B cell (primary cell): Measurements from ENCODE around the gene CACNG7. TPM values are rescaled to one million over a fixed set of nuclear protein-coding genes. Genes with fewer than 3 reads are reported as not detected.
A peak's percentile ranks its signal among the peaks of the same experiment; 100 is the strongest.

ENCODE experiments used
- ATAC-seq: fragments of 200-7000 bp; cut with Tn5 transposase; one replicate; pipeline ENCODE4 v1.10.0; 2021; ENCODE audit warnings: low read depth, mild to moderate bottlenecking, moderate number of reproducible peaks, moderate library complexity
- CTCF ChIA-PET: fragments of 350-600 bp; sonication (Branson Sonifier 250); formaldehyde crosslinking; loops from one replicate; lab custom pipeline; 2021; ENCODE audit warnings: antibody characterized with exemption, inconsistent platforms; lab: Charles Lee
- POLR2A ChIA-PET: fragments of 350-600 bp; sonication (Branson Sonifier 250); formaldehyde crosslinking; loops from one replicate; lab custom pipeline; 2021; ENCODE audit warnings: antibody characterized with exemption; lab: Charles Lee
- DNase-seq: peaks from one replicate; pipeline ENCODE4 v3.0.0; 2013
- H2AFZ ChIP-seq: 2 replicates; pipeline ENCODE4 v1.6.1; 2012; ENCODE audit warnings: mild to moderate bottlenecking, low read depth, low read length; ENCODE audit not compliant: insufficient read depth, poor library complexity, severe bottlenecking
- H3K27ac ChIP-seq, 2 donors: 1 replicate in 1 of 2; 2 replicates in 1 of 2; pipeline ENCODE4 v1.5.1; 2012 to 2013; ENCODE audit warnings: low read length in 2 of 2, mild to moderate bottlenecking in 2 of 2, moderate library complexity in 1 of 2
- H3K27me3 ChIP-seq, 4 experiments: fragments of 200-600 bp in 1 of 4; sonication (generic) in 1 of 4; replicated peaks in 1 of 4; 1 replicate in 2 of 4; 2 replicates in 2 of 4; pipeline versions ENCODE4 v1.6.1 to v1.7.0; 2013 to 2016; ENCODE audit warnings: low read length in 3 of 4, mild to moderate bottlenecking in 2 of 4, mixed read lengths in 1 of 4, moderate library complexity in 1 of 4; ENCODE audit not compliant: insufficient read depth in 4 of 4, control insufficient read depth in 3 of 4; ENCODE audit errors: control extremely low read depth in 1 of 4
- H3K36me3 ChIP-seq, 2 experiments: replicated peaks in 1 of 2; 1 replicate in 1 of 2; 2 replicates in 1 of 2; pipeline versions ENCODE4 v1.6.1 to v1.7.1; 2013; ENCODE audit warnings: low read length in 1 of 2; ENCODE audit not compliant: insufficient read depth in 2 of 2, control insufficient read depth in 1 of 2; ENCODE audit errors: control extremely low read depth in 1 of 2, extremely low read depth in 1 of 2
- H3K4me1 ChIP-seq, 2 donors: fragments of 200-600 bp in 1 of 2; sonication (generic) in 1 of 2; 1 replicate in 1 of 2; 2 replicates in 1 of 2; pipeline versions ENCODE4 v1.5.1 to v1.6.1; 2013 to 2017; ENCODE audit warnings: low read length in 2 of 2; ENCODE audit not compliant: control insufficient read depth in 2 of 2, insufficient read depth in 2 of 2
- H3K4me2 ChIP-seq: replicated peaks from 2 replicates; pipeline ENCODE3; 2012; ENCODE audit warnings: mild to moderate bottlenecking, low read depth, low read length; ENCODE audit not compliant: poor library complexity, severe bottlenecking
- H3K4me3 ChIP-seq, 5 experiments: fragments of 200-600 bp in 1 of 5; sonication (generic) in 1 of 5; 1 replicate in 3 of 5; 2 replicates in 2 of 5; pipeline versions ENCODE4 v1.5.1 to v1.7.0; 2011 to 2016; ENCODE audit warnings: low read length in 4 of 5, mild to moderate bottlenecking in 4 of 5, low read depth in 2 of 5, control low read depth in 1 of 5, moderate library complexity in 1 of 5; ENCODE audit not compliant: insufficient read depth in 1 of 5; ENCODE audit errors: control extremely low read depth in 1 of 5, extremely low read depth in 1 of 5
- H3K79me2 ChIP-seq: fragments of 200-600 bp; sonication (generic); one replicate; pipeline ENCODE4 v1.6.0; 2016; ENCODE audit warnings: low read length; ENCODE audit not compliant: control insufficient read depth, insufficient read depth
- H3K9ac ChIP-seq: fragments of 200-600 bp; sonication (generic); 2 replicates; pipeline ENCODE4 v1.6.1; 2017; ENCODE audit warnings: mild to moderate bottlenecking, low read length, moderate library complexity
- H3K9me3 ChIP-seq, 3 donors: one replicate each; pipeline versions ENCODE4 v1.6.1 to v1.7.1; 2013; ENCODE audit warnings: low read length in 2 of 3; ENCODE audit not compliant: control insufficient read depth in 2 of 3, insufficient read depth in 1 of 3; ENCODE audit errors: control extremely low read depth in 1 of 3
- H4K20me1 ChIP-seq: 2 replicates; pipeline ENCODE4 v1.6.0; 2012; ENCODE audit warnings: mild to moderate bottlenecking, low read length; ENCODE audit not compliant: insufficient read depth, control insufficient read depth, poor library complexity, severe bottlenecking
- H3K27ac Mint-ChIP-seq: one replicate; pipeline ENCODE4 v1.8.0; 2021; ENCODE audit warnings: mixed read lengths
- H3K27me3 Mint-ChIP-seq: one replicate; pipeline ENCODE4 v1.8.0; 2021; ENCODE audit warnings: mixed read lengths
- H3K4me1 Mint-ChIP-seq: one replicate; pipeline ENCODE4 v1.8.0; 2021; ENCODE audit warnings: mixed read lengths
- H3K4me3 Mint-ChIP-seq: one replicate; pipeline ENCODE4 v1.8.0; 2021; ENCODE audit warnings: mixed read lengths
- H3K9me3 Mint-ChIP-seq: one replicate; pipeline ENCODE4 v1.8.0; 2022; ENCODE audit warnings: mixed read lengths; ENCODE audit not compliant: insufficient read depth
- EZH2 ChIP-seq: IDR thresholded peaks from 2 replicates; pipeline ENCODE4 v1.6.1; 2012; ENCODE audit warnings: borderline replicate concordance, low read depth, mild to moderate bottlenecking, moderate library complexity, low read length; ENCODE audit not compliant: insufficient read depth, poor library complexity, severe bottlenecking
- WGBS: methylation state at CpG from one replicate; pipeline ENCODE4 v1.1.5; 2013; ENCODE audit warnings: missing lambda C conversion rate; ENCODE audit not compliant: insufficient coverage; 5-methylcytosine and 5-hydroxymethylcytosine counted together
- intact Hi-C: fragments of 100-400 bp; cut with micrococcal nuclease; formaldehyde crosslinking; loops from one replicate; pipeline ENCODE4 v1.10.0; 2022
- polyA plus RNA-seq: library from polyadenylated mRNA; depleted of rRNA; stranded (reverse); fragments of >200 nt; gene quantifications from 2 replicates; pipeline ENCODE4 v1.2.3, GENCODE V29; 2012
- total RNA-seq, 2 donors: library from RNA; stranded (reverse); fragments of 120-200 nt in 1 of 2; gene quantifications; 1 replicate in 1 of 2; 2 replicates in 1 of 2; pipeline versions ENCODE4 v1.2.3 to v1.2.4, GENCODE V29; 2013 to 2022
- TF ChIP-seq, protein P1 (sequence below): fragments of 200-600 bp; IDR thresholded peaks from one replicate; pipeline ENCODE4 v1.8.0; 2022; ENCODE audit warnings: antibody characterized with exemption, mild to moderate bottlenecking

CACNG7 gene
- total and polyA plus RNA-seq, 2 donors (not counting 1 experiment from before 2014, with no cell fraction given) = not detected

DNA sequence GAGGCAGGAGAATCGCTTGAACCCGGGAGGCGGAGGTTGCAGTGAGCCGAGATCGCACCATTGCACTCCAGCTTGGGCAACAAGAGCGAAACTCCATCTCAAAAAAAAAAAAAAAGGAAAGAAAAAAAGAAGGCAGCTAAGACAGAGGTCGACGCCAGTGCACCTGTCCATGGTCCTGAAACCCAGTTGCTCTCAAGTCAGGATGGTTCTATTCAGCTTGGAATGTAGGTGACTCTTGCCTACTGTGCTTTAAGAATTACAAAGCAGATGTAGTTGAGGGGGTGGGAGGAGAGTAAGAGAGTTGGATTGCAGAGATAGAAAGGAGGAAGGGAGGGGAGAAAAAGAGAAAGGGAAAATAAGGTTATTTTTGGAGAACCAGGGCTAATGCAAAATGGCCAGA is 18.7 kb downstream of the CACNG7 start:
- DNase-seq (peak; percentile 41), ATAC-seq (no peak)
- no peaks in the 10 kb centered on the region for H3K79me2 ChIP-seq
- H4K20me1 ChIP-seq = no peaks in the 10 kb centered on the region
- Mint-ChIP-seq H3K27ac (no peak overlapping the region), H3K9me3 (peaks cover 2% of the 10 kb centered on the region), H3K27me3 (peaks cover 5% of the 10 kb centered on the region), H3K4me1 (no peaks in the 10 kb centered on the region), H3K4me3 (no peak overlapping the region)
- no peak overlapping the region for H3K4me3 ChIP-seq
- H3K36me3 ChIP-seq = no peaks in the 10 kb centered on the region
- WGBS = 20% methylated on average over 2 of the region's 8 CpGs
- H3K27me3 ChIP-seq = no peaks in the 10 kb centered on the region
- no peak for TF ChIP-seq EZH2
- TF ChIP-seq, protein P1, sequence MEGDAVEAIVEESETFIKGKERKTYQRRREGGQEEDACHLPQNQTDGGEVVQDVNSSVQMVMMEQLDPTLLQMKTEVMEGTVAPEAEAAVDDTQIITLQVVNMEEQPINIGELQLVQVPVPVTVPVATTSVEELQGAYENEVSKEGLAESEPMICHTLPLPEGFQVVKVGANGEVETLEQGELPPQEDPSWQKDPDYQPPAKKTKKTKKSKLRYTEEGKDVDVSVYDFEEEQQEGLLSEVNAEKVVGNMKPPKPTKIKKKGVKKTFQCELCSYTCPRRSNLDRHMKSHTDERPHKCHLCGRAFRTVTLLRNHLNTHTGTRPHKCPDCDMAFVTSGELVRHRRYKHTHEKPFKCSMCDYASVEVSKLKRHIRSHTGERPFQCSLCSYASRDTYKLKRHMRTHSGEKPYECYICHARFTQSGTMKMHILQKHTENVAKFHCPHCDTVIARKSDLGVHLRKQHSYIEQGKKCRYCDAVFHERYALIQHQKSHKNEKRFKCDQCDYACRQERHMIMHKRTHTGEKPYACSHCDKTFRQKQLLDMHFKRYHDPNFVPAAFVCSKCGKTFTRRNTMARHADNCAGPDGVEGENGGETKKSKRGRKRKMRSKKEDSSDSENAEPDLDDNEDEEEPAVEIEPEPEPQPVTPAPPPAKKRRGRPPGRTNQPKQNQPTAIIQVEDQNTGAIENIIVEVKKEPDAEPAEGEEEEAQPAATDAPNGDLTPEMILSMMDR = no peak
- no peaks in the 10 kb centered on the region for H3K4me1 ChIP-seq
- no peak overlapping the region for H2AFZ ChIP-seq
- ChIA-PET POLR2A (no interaction called here), CTCF (no interaction called here)
- peaks cover 0 to 10% (median 0%) of the 10 kb centered on the region in 3 donors for H3K9me3 ChIP-seq
- no peak overlapping the region for H3K9ac ChIP-seq
- intact Hi-C loops = no loop called here
- no peak overlapping the region for H3K4me2 ChIP-seq
- no peak overlapping the region for H3K27ac ChIP-seq

DNA sequence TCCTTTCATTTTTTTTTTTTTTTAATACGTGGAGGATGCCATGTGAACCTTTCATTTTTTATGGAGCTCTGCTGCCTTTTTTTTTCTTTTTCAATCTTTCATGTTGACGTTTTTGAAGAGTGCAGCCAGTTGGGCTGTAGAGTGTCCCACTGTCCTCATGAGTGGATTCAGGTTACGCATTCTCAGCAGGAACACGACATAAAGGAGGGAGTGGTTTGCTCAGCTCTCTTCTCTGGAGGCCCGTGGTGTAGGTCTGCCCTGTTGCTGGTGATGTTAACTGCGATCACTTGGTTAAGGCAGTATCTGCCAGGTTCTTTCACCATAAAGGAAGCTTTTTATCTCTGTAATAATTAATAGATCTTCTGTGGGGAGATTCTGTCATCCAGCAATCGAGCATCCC is 27.0 kb downstream of the CACNG7 start:
- H3K27me3 ChIP-seq = peaks cover 0 to 5% (median 1%) of the 10 kb centered on the region in 4 experiments
- H4K20me1 ChIP-seq = no peaks in the 10 kb centered on the region
- no peaks in the 10 kb centered on the region for H3K4me1 ChIP-seq
- DNase-seq = no peak
- peaks cover 2% of the 10 kb centered on the region for H3K9me3 Mint-ChIP-seq
- no peaks in the 10 kb centered on the region for H3K79me2 ChIP-seq
- H3K27ac Mint-ChIP-seq = no peak overlapping the region
- no peak overlapping the region for H3K9ac ChIP-seq
- H3K4me3 Mint-ChIP-seq = no peak overlapping the region
- intact Hi-C loops = no loop called here
- H3K4me3 ChIP-seq = no peak overlapping the region
- POLR2A ChIA-PET = no interaction called here
- H3K4me1 Mint-ChIP-seq = no peaks in the 10 kb centered on the region
- ATAC-seq = no peak
- no peak overlapping the region for H2AFZ ChIP-seq
- H3K4me2 ChIP-seq = no peak overlapping the region
- H3K36me3 ChIP-seq = no peaks in the 10 kb centered on the region
- peaks cover 0 to 5% (median 0%) of the 10 kb centered on the region in 3 donors for H3K9me3 ChIP-seq
- no CpG with 5 or more reads among the region's 7 CpGs for WGBS
- CTCF ChIA-PET = no interaction called here
- H3K27ac ChIP-seq = no peak overlapping the region
- H3K27me3 Mint-ChIP-seq = peaks cover 27% of the 10 kb centered on the region
- TF ChIP-seq EZH2 = no peak
- TF ChIP-seq, protein P1 = no peak
